ENCODE results near the gene GNG13. TPM values are rescaled to one million over a fixed set of nuclear protein-coding genes. Genes with fewer than 3 reads are reported as not detected.

Gene GNG13
- total RNA-seq, 1 experiment from 2014 or later: not detected

DNA sequence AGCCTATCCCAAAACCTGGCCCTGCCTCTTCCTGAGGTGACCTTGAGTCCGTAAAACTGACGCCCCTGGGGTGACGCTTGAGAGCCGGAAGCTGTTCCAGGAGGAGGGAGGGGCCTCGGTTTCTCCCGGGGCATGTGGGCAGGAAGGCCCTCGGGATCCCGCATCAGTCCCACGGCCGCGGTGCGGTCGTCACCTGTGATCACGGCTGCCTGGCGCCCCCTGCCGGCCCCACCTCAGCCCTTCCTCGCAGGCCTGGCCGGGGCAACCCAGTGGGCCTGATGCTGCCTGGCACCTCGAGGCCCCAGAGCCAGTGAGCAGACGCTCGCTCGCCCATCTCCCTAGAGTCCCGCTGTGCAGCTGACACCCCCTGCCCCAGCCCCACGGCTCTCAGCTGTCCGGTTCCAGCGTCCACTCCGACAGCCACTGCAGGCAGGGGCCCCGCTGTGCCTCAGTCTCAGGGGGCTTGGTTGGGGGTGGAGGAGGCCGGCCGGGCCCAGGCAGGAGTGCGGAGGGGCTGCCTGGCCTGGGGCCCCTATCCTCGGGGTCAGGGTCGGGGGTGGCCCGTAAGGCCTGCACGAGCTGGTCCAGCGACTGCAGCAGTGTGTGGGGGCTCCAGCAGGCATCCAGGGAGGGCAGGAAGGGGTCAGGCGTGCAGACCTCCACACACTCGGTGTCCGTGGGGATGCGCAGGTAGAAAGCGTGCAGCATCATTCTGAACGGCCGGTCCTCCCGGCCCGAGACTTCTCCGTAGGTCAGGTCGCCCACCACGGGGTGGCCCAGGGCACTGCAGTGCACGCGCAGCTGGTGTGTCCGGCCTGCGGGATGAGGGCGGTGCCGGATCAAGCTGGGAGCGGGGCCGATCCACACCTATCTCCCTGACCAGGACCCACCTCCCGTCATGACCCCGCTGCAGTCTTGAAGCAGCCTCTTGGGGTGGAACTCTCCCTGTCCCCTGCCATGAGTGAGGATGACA, 14.7 kb downstream of the GNG13 start:
- H3K4me1 ChIP-seq (ENCODE audit: insufficient read depth, low read length): peaks cover 19% of the 10 kb centered on the region
- no peak overlapping the region for H3K4me3 ChIP-seq (ENCODE audit: low read length)
- no peaks in the 10 kb centered on the region for H3K9me2 ChIP-seq (replicated peaks; ENCODE audit: low read length)
- BruUV-seq (replicated peaks): no TSS peak
- intact Hi-C loops (cut with micrococcal nuclease): loop anchor here (10.0 kb wide), 1 partner anchor 71 kb away; the partner anchor contains the start of gene METRN
- no peaks in the 10 kb centered on the region for H3F3A ChIP-seq (ENCODE audit: low read length, unreplicated experiment)
- no peaks in the 10 kb centered on the region for H3K27me3 ChIP-seq (ENCODE audit: low read length)
- TF ChIP-seq, protein P1, sequence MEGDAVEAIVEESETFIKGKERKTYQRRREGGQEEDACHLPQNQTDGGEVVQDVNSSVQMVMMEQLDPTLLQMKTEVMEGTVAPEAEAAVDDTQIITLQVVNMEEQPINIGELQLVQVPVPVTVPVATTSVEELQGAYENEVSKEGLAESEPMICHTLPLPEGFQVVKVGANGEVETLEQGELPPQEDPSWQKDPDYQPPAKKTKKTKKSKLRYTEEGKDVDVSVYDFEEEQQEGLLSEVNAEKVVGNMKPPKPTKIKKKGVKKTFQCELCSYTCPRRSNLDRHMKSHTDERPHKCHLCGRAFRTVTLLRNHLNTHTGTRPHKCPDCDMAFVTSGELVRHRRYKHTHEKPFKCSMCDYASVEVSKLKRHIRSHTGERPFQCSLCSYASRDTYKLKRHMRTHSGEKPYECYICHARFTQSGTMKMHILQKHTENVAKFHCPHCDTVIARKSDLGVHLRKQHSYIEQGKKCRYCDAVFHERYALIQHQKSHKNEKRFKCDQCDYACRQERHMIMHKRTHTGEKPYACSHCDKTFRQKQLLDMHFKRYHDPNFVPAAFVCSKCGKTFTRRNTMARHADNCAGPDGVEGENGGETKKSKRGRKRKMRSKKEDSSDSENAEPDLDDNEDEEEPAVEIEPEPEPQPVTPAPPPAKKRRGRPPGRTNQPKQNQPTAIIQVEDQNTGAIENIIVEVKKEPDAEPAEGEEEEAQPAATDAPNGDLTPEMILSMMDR (conservative IDR thresholded peaks at IDR 0.05; ENCODE audit: low read depth, low read length): peak; percentile 69
- TF ChIP-seq EZH2 (IDR thresholded peaks at IDR 0.05; ENCODE audit: low read length, unreplicated experiment) (no peak), EZH2phosphoT487 (IDR thresholded peaks at IDR 0.05; ENCODE audit: borderline replicate concordance, low read length) (no peak)
- ATAC-seq: no peak
- POLR2A ChIA-PET (ENCODE audit: unreplicated experiment): interaction anchor here (0.5 kb wide), 1 partner anchor 110 kb away, joined by 11 read pairs; the partner anchor contains the start of gene RHBDL1
- peak; percentile 48 for DNase-seq
- no peak overlapping the region for H3K27ac ChIP-seq (ENCODE audit: low read length)
- no peak overlapping the region for H3K4me2 ChIP-seq (ENCODE audit: low read length)
- CTCF ChIA-PET: no interaction called here
- no peaks in the 10 kb centered on the region for H3K9me3 ChIP-seq (ENCODE audit: low read length)
- H3K36me3 ChIP-seq (ENCODE audit: low read depth, low read length): no peaks in the 10 kb centered on the region; the same call in 1 of the 2 replicates
- peaks cover 44% of the 10 kb centered on the region for H3K79me2 ChIP-seq (ENCODE audit: low read length)
- H3K9ac ChIP-seq (ENCODE audit: low read length): no peak overlapping the region
- H4K20me1 ChIP-seq (ENCODE audit: low read length): no peaks in the 10 kb centered on the region
- no peak overlapping the region for H2AFZ ChIP-seq (ENCODE audit: low read length)

DNA sequence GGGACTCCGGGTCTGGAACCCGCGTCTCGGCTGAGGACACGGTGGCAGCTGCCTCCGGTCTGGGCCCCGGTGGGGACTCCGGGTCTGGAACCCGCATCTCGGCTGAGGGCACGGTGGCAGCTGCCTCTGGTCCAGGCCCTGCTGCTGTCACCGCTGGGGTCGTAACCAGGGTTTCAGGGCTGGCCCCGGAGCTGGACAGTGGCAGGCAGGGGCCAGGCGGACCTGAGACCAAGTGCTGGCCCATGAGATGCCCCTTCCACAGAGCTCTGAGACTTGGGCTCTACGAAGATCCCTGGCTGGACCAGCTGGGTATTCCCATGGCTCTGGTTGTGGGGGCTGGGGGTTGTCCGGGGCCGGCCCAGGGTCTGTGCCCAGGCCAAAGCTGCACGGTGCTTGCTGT, 16.1 kb downstream of the GNG13 start:
- intact Hi-C loops (cut with micrococcal nuclease): loop anchor here (5.0 to 10.0 kb wide), 2 partner anchors 42 to 70 kb away; partner anchors contain the start of genes CIAO3 and METRN
- DNase-seq: no peak
- H3K36me3 ChIP-seq (ENCODE audit: low read depth, low read length): no peaks in the 10 kb centered on the region

More for the DNA sequence above, 16.1 kb downstream of the GNG13 start:
- H3K4me2 ChIP-seq (ENCODE audit: low read length): no peak overlapping the region
- no peak for ATAC-seq
- H2AFZ ChIP-seq (ENCODE audit: low read length): no peak overlapping the region
- H3F3A ChIP-seq (ENCODE audit: low read length, unreplicated experiment): no peaks in the 10 kb centered on the region
- no peak overlapping the region for H3K4me3 ChIP-seq (ENCODE audit: low read length)
- ChIA-PET POLR2A (ENCODE audit: unreplicated experiment) (no interaction called here), CTCF (no interaction called here)
- H3K4me1 ChIP-seq (ENCODE audit: insufficient read depth, low read length): peaks cover 16% of the 10 kb centered on the region
- H3K9me2 ChIP-seq (replicated peaks; ENCODE audit: low read length): no peaks in the 10 kb centered on the region
- TF ChIP-seq, protein P1 (conservative IDR thresholded peaks at IDR 0.05; ENCODE audit: low read depth, low read length): no peak
- TF ChIP-seq EZH2 (IDR thresholded peaks at IDR 0.05; ENCODE audit: low read length, unreplicated experiment) (no peak), EZH2phosphoT487 (IDR thresholded peaks at IDR 0.05; ENCODE audit: borderline replicate concordance, low read length) (no peak)
- BruUV-seq (replicated peaks): no TSS peak
- no peaks in the 10 kb centered on the region for H3K27me3 ChIP-seq (ENCODE audit: low read length)
- H3K9ac ChIP-seq (ENCODE audit: low read length): no peak overlapping the region
- H4K20me1 ChIP-seq (ENCODE audit: low read length): no peaks in the 10 kb centered on the region
- peaks cover 30% of the 10 kb centered on the region for H3K79me2 ChIP-seq (ENCODE audit: low read length)
- H3K9me3 ChIP-seq (ENCODE audit: low read length): no peaks in the 10 kb centered on the region
- no peak overlapping the region for H3K27ac ChIP-seq (ENCODE audit: low read length)

Measured in PC-3 (cell line).